ENCODE results near the gene MYZAP.

DNA sequence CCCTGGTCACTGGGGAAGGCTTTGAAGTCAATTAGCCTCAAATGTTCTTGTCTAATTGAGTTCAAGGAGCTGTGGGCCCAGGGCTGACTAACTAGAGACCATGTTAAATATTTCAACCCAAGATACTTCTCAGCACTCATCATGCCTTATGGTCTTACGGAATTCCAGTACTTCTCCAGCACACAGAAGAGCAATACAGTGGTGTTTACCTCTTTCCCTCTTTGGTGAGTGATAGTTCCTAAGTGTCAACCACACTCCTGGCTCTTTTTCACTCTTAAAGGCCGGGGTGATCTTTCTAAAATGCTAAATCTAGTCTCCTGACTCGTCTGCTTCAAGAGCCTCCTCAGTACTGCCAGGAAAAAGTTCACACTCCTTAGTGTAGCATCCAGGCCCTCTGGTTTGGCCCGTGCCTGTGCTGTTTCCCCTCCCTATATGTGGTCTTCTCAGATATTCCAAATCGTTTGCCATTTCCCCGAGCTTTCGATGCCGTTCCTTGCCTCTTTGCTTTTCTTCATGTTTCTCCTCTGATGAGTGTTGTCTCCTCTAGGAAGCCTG is 4.7 kb downstream of the MYZAP start:
- no peak for TF ChIP-seq CTCF (conservative IDR thresholded peaks at IDR 0.05 in 1 of 2, IDR thresholded peaks at IDR 0.05 in 1 of 2; ENCODE audit: extremely low read depth in 1 of 2, insufficient read depth in 1 of 2, low read depth in 1 of 2, low read length in 2 of 2)
- TF ChIP-seq EZH2 (IDR thresholded peaks at IDR 0.05; ENCODE audit: borderline replicate concordance, low read length): no peak

All from mammary epithelial cell (primary cell).